HepG2 (cell line): Measurements from ENCODE around the gene REEP2. TPM values are rescaled to one million over a fixed set of nuclear protein-coding genes. Genes with fewer than 3 reads are reported as not detected.
A peak's percentile ranks its signal among the peaks of the same experiment; 100 is the strongest.

Experiments used
- DNMT3B ChIP-seq: conservative IDR thresholded peaks from 2 replicates; pipeline ENCODE4 v1.6.1; 2016; ENCODE audit warnings: missing biosample characterization, control low read depth
- GABPA ChIP-seq, 2 experiments: IDR thresholded peaks; 2 replicates each; pipeline ENCODE4 v1.6.1; 2011 to 2016; ENCODE audit warnings: low read depth in 2 of 2, low read length in 1 of 2, missing biosample characterization in 1 of 2, missing genetic modification characterization in 1 of 2
- HNF1B ChIP-seq: sonication (generic); formaldehyde crosslinking; IDR thresholded peaks from 2 replicates; pipeline ENCODE4 v1.5.1; 2020; ENCODE audit warnings: mild to moderate bottlenecking, moderate library complexity, missing genetic modification reagents
- KLF6 ChIP-seq: IDR thresholded peaks from 2 replicates; pipeline ENCODE4 v1.8.0; 2016; ENCODE audit warnings: missing biosample characterization, missing genetic modification reagents
- MYNN ChIP-seq: sonication (generic); formaldehyde crosslinking; IDR thresholded peaks from 2 replicates; pipeline ENCODE4 v1.4.0; 2020; ENCODE audit warnings: mild to moderate bottlenecking, low read depth, missing genetic modification reagents
- MZF1 ChIP-seq: sonication (generic); formaldehyde crosslinking; IDR thresholded peaks from 2 replicates; pipeline ENCODE4 v1.8.1; 2023; ENCODE audit warnings: mild to moderate bottlenecking, missing genetic modification reagents, borderline replicate concordance
- PHF21A ChIP-seq: sonication (generic); formaldehyde crosslinking; IDR thresholded peaks from 2 replicates; pipeline ENCODE4 v1.5.0; 2020; ENCODE audit warnings: mild to moderate bottlenecking, missing genetic modification reagents
- PPARG ChIP-seq: conservative IDR thresholded peaks from 2 replicates; pipeline ENCODE4 v1.6.1; 2016; ENCODE audit warnings: missing biosample characterization, missing genetic modification reagents
- RNF2 ChIP-seq: fragments of 450-650 bp; conservative IDR thresholded peaks from 2 replicates; pipeline ENCODE4 v1.6.1; 2016; ENCODE audit warnings: low read depth
- SOX5 ChIP-seq: IDR thresholded peaks from 2 replicates; pipeline ENCODE4 v1.6.1; 2016; ENCODE audit warnings: borderline replicate concordance
- TBX2 ChIP-seq: sonication (generic); formaldehyde crosslinking; IDR thresholded peaks from 2 replicates; pipeline ENCODE4 v1.5.0; 2020; ENCODE audit warnings: missing genetic modification reagents, mild to moderate bottlenecking, borderline replicate concordance
- TFDP2 ChIP-seq: sonication (generic); formaldehyde crosslinking; IDR thresholded peaks from 2 replicates; pipeline ENCODE4 v1.4.0; 2020; ENCODE audit warnings: missing genetic modification reagents
- ZBTB33 ChIP-seq: sonication (generic); formaldehyde crosslinking; IDR thresholded peaks from 2 replicates; pipeline ENCODE4 v1.4.0; 2020; ENCODE audit warnings: missing genetic modification reagents
- ZIK1 ChIP-seq: sonication (generic); formaldehyde crosslinking; IDR thresholded peaks from 2 replicates; pipeline ENCODE4 v1.5.0; 2020; ENCODE audit warnings: mild to moderate bottlenecking, low read depth, missing genetic modification reagents, borderline replicate concordance
- ZNF503 ChIP-seq: sonication (generic); formaldehyde crosslinking; IDR thresholded peaks from 2 replicates; pipeline ENCODE4 v1.4.0; 2020; ENCODE audit warnings: missing genetic modification reagents
- ZNF790 ChIP-seq: sonication (generic); formaldehyde crosslinking; IDR thresholded peaks from 2 replicates; pipeline ENCODE4 v1.8.0; 2022; ENCODE audit warnings: missing genetic modification reagents, mild to moderate bottlenecking, borderline replicate concordance
- polyA plus RNA-seq, 8 experiments: library from polyadenylated mRNA; depleted of rRNA in 3 of 8; stranded (reverse) in 7 of 8; unstranded in 1 of 8; fragments of >200 nt; fragmentation: Illumina TruSeq in 4 of 8; extraction: Trizol in 4 of 8; gene quantifications; 2 replicates each; pipeline versions ENCODE4 v1.2.1 to v1.2.3, GENCODE V29; 2011 to 2016; ENCODE audit warnings: low read depth in 4 of 8, missing spikeins in 1 of 8, mixed read lengths in 1 of 8; ENCODE audit not compliant: insufficient read depth in 1 of 8
- total RNA-seq, 5 experiments: library from RNA; depleted of rRNA; stranded (reverse); fragments of >200 nt; fragmentation: Illumina TruSeq; extraction: Trizol; gene quantifications; 2 replicates each; pipeline ENCODE4 v1.2.3, GENCODE V29; 2016; ENCODE audit warnings: low read depth in 1 of 5
- TF ChIP-seq, protein P1 (sequence below): sonication (generic); formaldehyde crosslinking; IDR thresholded peaks from 2 replicates; pipeline ENCODE4 v1.4.0; 2020; ENCODE audit warnings: missing genetic modification reagents, borderline replicate concordance

The REEP2 gene
- total and polyA plus RNA-seq, 2 of the 13 experiments (the other 11 are each of a cell fraction or from before 2014, with no cell fraction given), result 5.3 to 7.8 TPM

GRCh38 chr5:138459311-138459933 lies 20.6 kb downstream of the REEP2 start (continued):
- TF ChIP-seq PPARG (CRISPR knock-in tag) (0 out of 2 replicates have a peak, but pooled peaks have one; percentile 27), GABPA (IDR thresholded peaks at IDR 0.05; ENCODE audit: low read depth, low read length) (no peak), GABPA (CRISPR knock-in tag; IDR thresholded peaks at IDR 0.05; ENCODE audit: low read depth) (peak; percentile 64; the same call in 1 of the 2 replicates), ZNF503 (peak; percentile 32; the same call in 1 of the 2 replicates), MYNN (CRISPR knock-in tag) (no peak), MZF1 (CRISPR knock-in tag) (peak; percentile 77; the same call in 1 of the 2 replicates), DNMT3B (CRISPR knock-in tag) (peak; percentile 94), TBX2 (peak; percentile 72; the same call in 1 of the 2 replicates), TFDP2 (CRISPR knock-in tag) (peak; percentile 60), RNF2 (peak; percentile 68; the same call in 1 of the 2 replicates), ZNF790 (no peak), HNF1B (CRISPR knock-in tag) (peak; percentile 85), ZBTB33 (0 out of 2 replicates have a peak, but pooled peaks have one; percentile 11), PHF21A (0 out of 2 replicates have a peak, but pooled peaks have one; percentile 53), KLF6 (CRISPR knock-in tag) (peak; percentile 89; the same call in 1 of the 2 replicates), SOX5 (CRISPR knock-in tag) (peak; percentile 79; the same call in 1 of the 2 replicates), ZIK1 (CRISPR knock-in tag) (peak; percentile 98)
- TF ChIP-seq, protein P1, sequence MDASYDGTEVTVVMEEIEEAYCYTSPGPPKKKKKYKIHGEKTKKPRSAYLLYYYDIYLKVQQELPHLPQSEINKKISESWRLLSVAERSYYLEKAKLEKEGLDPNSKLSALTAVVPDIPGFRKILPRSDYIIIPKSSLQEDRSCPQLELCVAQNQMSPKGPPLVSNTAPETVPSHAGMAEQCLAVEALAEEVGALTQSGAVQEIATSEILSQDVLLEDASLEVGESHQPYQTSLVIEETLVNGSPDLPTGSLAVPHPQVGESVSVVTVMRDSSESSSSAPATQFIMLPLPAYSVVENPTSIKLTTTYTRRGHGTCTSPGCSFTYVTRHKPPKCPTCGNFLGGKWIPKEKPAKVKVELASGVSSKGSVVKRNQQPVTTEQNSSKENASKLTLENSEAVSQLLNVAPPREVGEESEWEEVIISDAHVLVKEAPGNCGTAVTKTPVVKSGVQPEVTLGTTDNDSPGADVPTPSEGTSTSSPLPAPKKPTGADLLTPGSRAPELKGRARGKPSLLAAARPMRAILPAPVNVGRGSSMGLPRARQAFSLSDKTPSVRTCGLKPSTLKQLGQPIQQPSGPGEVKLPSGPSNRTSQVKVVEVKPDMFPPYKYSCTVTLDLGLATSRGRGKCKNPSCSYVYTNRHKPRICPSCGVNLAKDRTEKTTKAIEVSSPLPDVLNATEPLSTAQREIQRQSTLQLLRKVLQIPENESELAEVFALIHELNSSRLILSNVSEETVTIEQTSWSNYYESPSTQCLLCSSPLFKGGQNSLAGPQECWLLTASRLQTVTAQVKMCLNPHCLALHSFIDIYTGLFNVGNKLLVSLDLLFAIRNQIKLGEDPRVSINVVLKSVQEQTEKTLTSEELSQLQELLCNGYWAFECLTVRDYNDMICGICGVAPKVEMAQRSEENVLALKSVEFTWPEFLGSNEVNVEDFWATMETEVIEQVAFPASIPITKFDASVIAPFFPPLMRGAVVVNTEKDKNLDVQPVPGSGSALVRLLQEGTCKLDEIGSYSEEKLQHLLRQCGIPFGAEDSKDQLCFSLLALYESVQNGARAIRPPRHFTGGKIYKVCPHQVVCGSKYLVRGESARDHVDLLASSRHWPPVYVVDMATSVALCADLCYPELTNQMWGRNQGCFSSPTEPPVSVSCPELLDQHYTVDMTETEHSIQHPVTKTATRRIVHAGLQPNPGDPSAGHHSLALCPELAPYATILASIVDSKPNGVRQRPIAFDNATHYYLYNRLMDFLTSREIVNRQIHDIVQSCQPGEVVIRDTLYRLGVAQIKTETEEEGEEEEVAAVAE (CRISPR knock-in tag), result peak; percentile 73; the same call in 1 of the 2 replicates
